H1 (cell line): ENCODE results near the gene CAMKK2. TPM values are rescaled to one million over a fixed set of nuclear protein-coding genes. Genes with fewer than 3 reads are reported as not detected.

Experiments
- CTCF ChIA-PET: fragments of 300-600 bp; sonication (Branson Sonifier 250); formaldehyde crosslinking; loops from one replicate; lab custom pipeline; 2021; ENCODE audit not compliant: partially characterized antibody; lab: Charles Lee
- POLR2A ChIA-PET: fragments of 300-600 bp; sonication (Branson Sonifier 250); formaldehyde crosslinking; loops from one replicate; lab custom pipeline; 2021; ENCODE audit warnings: inconsistent platforms; ENCODE audit not compliant: partially characterized antibody; lab: Charles Lee
- DNase-seq, 2 experiments: peaks; one replicate each; pipeline versions ENCODE4 v3.0.0 to v3.0.0-alpha.2; 2010 to 2022; ENCODE audit warnings: low spot score in 2 of 2, low read depth in 1 of 2, mixed read lengths in 1 of 2
- FAIRE-seq: peaks from 2 replicates; lab custom pipeline; 2011; peaks lifted over from hg19 to GRCh38; lab: Jason Lieb, UNC
- H2AFZ ChIP-seq: 2 replicates; pipeline ENCODE4 v1.8.1; 2012; ENCODE audit warnings: low read length, inconsistent platforms
- H2AK5ac ChIP-seq: 2 replicates; pipeline ENCODE4 v1.6.1; 2013; ENCODE audit warnings: low read depth, low read length
- H2BK120ac ChIP-seq: replicated peaks from 2 replicates; pipeline ENCODE3; 2013; ENCODE audit warnings: low read depth, low read length, inconsistent platforms
- H2BK12ac ChIP-seq: 2 replicates; pipeline ENCODE4 v1.6.1; 2013; ENCODE audit warnings: low read depth, low read length
- H2BK15ac ChIP-seq: 2 replicates; pipeline ENCODE4 v1.6.1; 2013; ENCODE audit warnings: low read length
- H2BK20ac ChIP-seq: 2 replicates; pipeline ENCODE4 v1.6.1; 2013; ENCODE audit warnings: low read length
- H2BK5ac ChIP-seq: 2 replicates; pipeline ENCODE4 v1.6.1; 2013; ENCODE audit warnings: low read depth, low read length
- H3K14ac ChIP-seq: 2 replicates; pipeline ENCODE4 v1.6.1; 2013; ENCODE audit warnings: inconsistent platforms; ENCODE audit not compliant: insufficient read length
- H3K18ac ChIP-seq: 2 replicates; pipeline ENCODE4 v1.6.1; 2013; ENCODE audit warnings: low read length; ENCODE audit errors: extremely low read depth
- H3K23ac ChIP-seq: 2 replicates; pipeline ENCODE4 v1.6.1; 2013; ENCODE audit warnings: inconsistent platforms; ENCODE audit not compliant: insufficient read length
- H3K23me2 ChIP-seq: 2 replicates; pipeline ENCODE4 v1.6.1; 2013; ENCODE audit warnings: low read depth, low read length
- H3K27ac ChIP-seq: 2 replicates; pipeline ENCODE4 v1.6.1; 2011; ENCODE audit warnings: low read depth, low read length, inconsistent platforms
- H3K27me3 ChIP-seq, 4 experiments: replicated peaks in 1 of 4; 1 replicate in 1 of 4; 2 replicates in 3 of 4; pipeline versions ENCODE4 v1.6.1 to v1.8.1; 2011 to 2013; ENCODE audit warnings: low read length in 3 of 4, mild to moderate bottlenecking in 3 of 4, inconsistent platforms in 2 of 4, mixed read lengths in 2 of 4, moderate library complexity in 1 of 4; ENCODE audit not compliant: control insufficient read depth in 3 of 4, insufficient read depth in 3 of 4; ENCODE audit errors: extremely low read depth in 1 of 4
- H3K36me3 ChIP-seq, 4 experiments: 2 replicates each; pipeline versions ENCODE4 v1.6.1 to v1.8.1; 2011 to 2013; ENCODE audit warnings: mild to moderate bottlenecking in 4 of 4, low read length in 3 of 4, moderate library complexity in 2 of 4, control low read depth in 1 of 4, inconsistent platforms in 1 of 4; ENCODE audit not compliant: insufficient read depth in 4 of 4, control insufficient read depth in 2 of 4
- H3K4ac ChIP-seq: replicated peaks from 2 replicates; pipeline ENCODE3; 2013; ENCODE audit warnings: low read length, low read depth, mixed read lengths, inconsistent platforms; ENCODE audit not compliant: insufficient read length
- H3K4me1 ChIP-seq, 4 experiments: replicated peaks in 1 of 4; 1 replicate in 1 of 4; 2 replicates in 3 of 4; pipeline versions ENCODE4 v1.6.1 to v1.8.1; 2011 to 2013; ENCODE audit warnings: low read length in 3 of 4, inconsistent platforms in 2 of 4, mixed read lengths in 1 of 4; ENCODE audit not compliant: insufficient read depth in 4 of 4, control insufficient read depth in 3 of 4
- H3K4me2 ChIP-seq, 2 experiments: 2 replicates each; pipeline versions ENCODE4 v1.6.1 to v1.8.1; 2011 to 2013; ENCODE audit warnings: low read depth in 2 of 2, low read length in 2 of 2, control low read depth in 1 of 2, inconsistent platforms in 1 of 2, mild to moderate bottlenecking in 1 of 2; ENCODE audit not compliant: insufficient read depth in 1 of 2
- H3K4me3 ChIP-seq, 4 experiments: fragments of 200-600, 300-600 bp in 1 of 4; sonication (generic), shearing (Covaris generic), sonication (Bioruptor Twin) in 1 of 4; 2 replicates each; pipeline versions ENCODE4 v1.5.1 to v1.8.1; 2011 to 2016; ENCODE audit warnings: low read length in 4 of 4, low read depth in 3 of 4, control low read depth in 2 of 4, inconsistent platforms in 2 of 4, mild to moderate bottlenecking in 2 of 4, mixed read lengths in 1 of 4, moderate library complexity in 1 of 4; ENCODE audit not compliant: insufficient read depth in 2 of 4; ENCODE audit errors: extremely low read depth in 1 of 4
- H3K56ac ChIP-seq: replicated peaks from 2 replicates; pipeline ENCODE3; 2013; ENCODE audit warnings: low read depth, mild to moderate bottlenecking, mixed read lengths, low read length, inconsistent platforms; ENCODE audit not compliant: insufficient read length
- H3K79me1 ChIP-seq: 2 replicates; pipeline ENCODE4 v1.6.1; 2013; ENCODE audit warnings: low read depth, low read length, control low read depth
- H3K79me2 ChIP-seq, 2 experiments: 2 replicates each; pipeline versions ENCODE4 v1.6.1 to v1.8.1; 2012 to 2013; ENCODE audit warnings: low read length in 2 of 2, mild to moderate bottlenecking in 2 of 2, inconsistent platforms in 1 of 2; ENCODE audit not compliant: insufficient read depth in 2 of 2, control insufficient read depth in 1 of 2
- H3K9ac ChIP-seq, 4 experiments: replicated peaks in 1 of 4; 1 replicate in 1 of 4; 2 replicates in 3 of 4; pipeline versions ENCODE4 v1.6.1 to v1.8.1; 2011 to 2013; ENCODE audit warnings: low read depth in 3 of 4, low read length in 3 of 4, control low read depth in 2 of 4, mild to moderate bottlenecking in 2 of 4, moderate library complexity in 2 of 4, inconsistent platforms in 1 of 4; ENCODE audit errors: extremely low read depth in 1 of 4
- H3K9me3 ChIP-seq, 2 experiments: 2 replicates each; pipeline versions ENCODE4 v1.6.1 to v1.8.1; 2012 to 2013; ENCODE audit warnings: mild to moderate bottlenecking in 2 of 2, moderate library complexity in 2 of 2, control low read depth in 1 of 2, inconsistent platforms in 1 of 2, low read depth in 1 of 2, low read length in 1 of 2, mixed read lengths in 1 of 2; ENCODE audit not compliant: insufficient read depth in 2 of 2
- H4K20me1 ChIP-seq, 2 experiments: replicated peaks in 1 of 2; 2 replicates each; pipeline versions ENCODE3 to v1.8.1; 2011 to 2013; ENCODE audit warnings: inconsistent platforms in 2 of 2, low read length in 2 of 2, mild to moderate bottlenecking in 1 of 2; ENCODE audit not compliant: insufficient read depth in 2 of 2, control insufficient read depth in 1 of 2
- H4K5ac ChIP-seq: 2 replicates; pipeline ENCODE4 v1.6.1; 2013; ENCODE audit warnings: low read length, low read depth, mixed read lengths, inconsistent platforms; ENCODE audit not compliant: insufficient read length
- H4K8ac ChIP-seq: 2 replicates; pipeline ENCODE4 v1.8.0; 2013; ENCODE audit warnings: mild to moderate bottlenecking, moderate library complexity, low read length, inconsistent platforms; ENCODE audit not compliant: insufficient read depth; ENCODE audit errors: extremely low read depth
- H4K91ac ChIP-seq: replicated peaks from 2 replicates; pipeline ENCODE3; 2013; ENCODE audit warnings: low read length, mixed read lengths, inconsistent platforms; ENCODE audit not compliant: insufficient read length
- KDM4A ChIP-seq: IDR thresholded peaks from one replicate; pipeline ENCODE4 v1.7.1; 2012; ENCODE audit warnings: low read depth, mild to moderate bottlenecking, moderate library complexity, low read length, inconsistent platforms; ENCODE audit not compliant: severe bottlenecking
- SP2 ChIP-seq: IDR thresholded peaks from 2 replicates; pipeline ENCODE4 v1.6.1; 2012; ENCODE audit warnings: mild to moderate bottlenecking, low read length, inconsistent platforms
- WGBS, 2 experiments: shearing (Covaris generic) in 1 of 2; methylation state at CpG; one replicate each; pipeline versions ENCODE4 v1.1.6 to v1.1.7; 2013 to 2015; ENCODE audit warnings: low lambda C conversion rate in 2 of 2, mixed read lengths in 2 of 2, inconsistent platforms in 1 of 2, low coverage in 1 of 2, missing lambda C conversion rate in 1 of 2; ENCODE audit not compliant: insufficient replicate concordance in 2 of 2, insufficient coverage in 1 of 2, insufficient read length in 1 of 2; ENCODE audit errors: extremely low coverage in 1 of 2, missing lambda C conversion rate in 1 of 2; 5-methylcytosine and 5-hydroxymethylcytosine counted together
- polyA plus RNA-seq, 7 experiments: library from polyadenylated mRNA; depleted of rRNA in 3 of 7; stranded (reverse) in 5 of 7; unstranded in 2 of 7; fragments of >200 nt in 5 of 7; fragments of 200-250 nt in 2 of 7; gene quantifications; 1 replicate in 5 of 7; 2 replicates in 1 of 7; 4 replicates in 1 of 7; pipeline versions ENCODE4 v1.2.1 to v1.2.3, GENCODE V29; 2011 to 2013; ENCODE audit warnings: missing spikeins in 2 of 7, mixed read lengths in 2 of 7
- total RNA-seq: library from RNA; stranded (reverse); fragmentation: NEBNext Ultra II Directional; extraction: Animal tissue kit (Norgen Biotek cat#: 25700); gene quantifications from 2 replicates; pipeline ENCODE4 v1.2.1, GENCODE V29; 2021

Gene CAMKK2
- total and polyA plus RNA-seq, 2 of the 8 experiments (the other 6 are each of a cell fraction or from before 2014, with no cell fraction given): 29.6 to 30.6 TPM

DNA sequence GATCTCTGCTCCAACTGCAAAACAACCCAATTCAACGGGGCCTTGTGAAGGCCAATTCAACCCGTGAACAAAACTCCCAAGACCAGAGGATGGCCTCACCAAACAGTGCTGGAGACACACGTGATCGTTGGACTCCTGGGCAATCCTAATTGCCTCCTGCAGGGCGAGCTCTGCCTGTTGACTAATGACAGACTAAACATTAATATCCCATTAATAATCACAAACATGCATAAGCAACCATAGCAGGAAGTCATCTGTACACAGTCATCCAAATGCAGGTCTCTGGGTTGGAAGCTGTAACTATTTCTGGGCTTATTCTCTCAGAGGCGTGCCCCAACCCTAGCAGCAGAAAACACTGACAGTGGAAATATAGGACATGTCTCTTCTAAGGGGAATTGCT is 34.7 kb upstream of the CAMKK2 start:
- TF ChIP-seq SP2 (no peak), KDM4A (no peak)
- Histone ChIP-seq H3K36me3 (peaks cover 30 to 77% (median 63%) of the 10 kb centered on the region in 4 experiments), H4K91ac (no peak overlapping the region), H3K4me3 (no peak overlapping the region), H2AFZ (no peak overlapping the region), H3K14ac (no peak overlapping the region), H4K8ac (no peak overlapping the region), H4K5ac (no peak overlapping the region), H4K20me1 (peaks cover 1 to 2% of the 10 kb centered on the region in 2 experiments), H2BK120ac (no peak overlapping the region), H3K79me1 (no peaks in the 10 kb centered on the region), H3K27ac (no peak overlapping the region), H3K4me2 (no peak overlapping the region), H3K23ac (no peak overlapping the region), H3K4me1 (no peaks in the 10 kb centered on the region), H3K23me2 (no peaks in the 10 kb centered on the region), H2BK15ac (no peak overlapping the region), H3K9ac (no peak overlapping the region), H3K56ac (no peak overlapping the region), H2BK20ac (no peak overlapping the region), H2BK12ac (no peak overlapping the region), H3K79me2 (no peaks in the 10 kb centered on the region), H3K18ac (no peak overlapping the region), H2BK5ac (no peak overlapping the region), H2AK5ac (no peak overlapping the region), H3K9me3 (no peaks in the 10 kb centered on the region), H3K27me3 (no peaks in the 10 kb centered on the region), H3K4ac (no peak overlapping the region)
- POLR2A ChIA-PET: no interaction called here
- CTCF ChIA-PET: interaction anchor here (0.9 kb wide), 1 partner anchor 94 kb away, joined by 3 read pairs; no protein-coding TSS in a partner anchor
- no peak for DNase-seq
- FAIRE-seq: no peak
- 90% methylated on average over 6 of the region's 6 CpGs; no CpG with 5 or more reads in 1 of the 2 experiments for WGBS, 2 experiments
